PC-3 (cell line): ENCODE measurements around the gene TBPL1. TPM values are rescaled to one million over a fixed set of nuclear protein-coding genes. Genes with fewer than 3 reads are reported as not detected.

Experiments
- ATAC-seq: fragments of 200-7000 bp; cut with Tn5 transposase; 2 replicates; pipeline ENCODE4 v1.9.1; 2020; ENCODE audit warnings: mild to moderate bottlenecking, moderate library complexity
- BruUV-seq: library from RNA; stranded (reverse); fragments of 400-500 nt; replicated peaks from 2 replicates; lab custom pipeline; 2021; lab: Mats Ljungman, UMichigan
- CTCF ChIA-PET: fragments of 300-600 bp; sonication (Branson Sonifier 250); formaldehyde crosslinking; loops from one replicate; lab custom pipeline; 2022; ENCODE audit warnings: antibody characterized with exemption; lab: Charles Lee
- POLR2A ChIA-PET: fragments of 300-600 bp; sonication (Branson Sonifier 250); formaldehyde crosslinking; loops from one replicate; lab custom pipeline; 2022; ENCODE audit warnings: antibody characterized with exemption; ENCODE audit not compliant: unreplicated experiment; lab: Charles Lee
- DNase-seq: peaks from one replicate; pipeline ENCODE4 v3.0.0-alpha.2; 2015
- H2AFZ ChIP-seq: fragments of 300-600 bp; sonication (generic); 2 replicates; pipeline ENCODE4 v1.6.0; 2016; ENCODE audit warnings: antibody characterized with exemption, low read length
- H3F3A ChIP-seq: fragments of 300-600 bp; sonication (generic); one replicate; pipeline ENCODE4 v1.6.0; 2017; ENCODE audit warnings: antibody characterized with exemption, low read length, control low read depth, mild to moderate bottlenecking; ENCODE audit not compliant: unreplicated experiment
- H3K27ac ChIP-seq: fragments of 300-600 bp; sonication (generic); 2 replicates; pipeline ENCODE4 v1.5.1; 2016; ENCODE audit warnings: mild to moderate bottlenecking, low read length
- H3K27me3 ChIP-seq: fragments of 300-600 bp; sonication (generic); 2 replicates; pipeline ENCODE4 v1.6.1; 2016; ENCODE audit warnings: low read length, mixed read lengths
- H3K36me3 ChIP-seq: fragments of 300-600 bp; sonication (generic); 2 replicates; pipeline ENCODE4 v1.6.1; 2016; ENCODE audit warnings: low read depth, mixed run types, low read length, mixed read lengths
- H3K4me1 ChIP-seq: fragments of 300-600 bp; sonication (generic); 2 replicates; pipeline ENCODE4 v1.5.1; 2016; ENCODE audit warnings: low read length; ENCODE audit not compliant: insufficient read depth
- H3K4me2 ChIP-seq: fragments of 300-600 bp; sonication (generic); 2 replicates; pipeline ENCODE4 v1.6.0; 2016; ENCODE audit warnings: low read length
- H3K4me3 ChIP-seq: fragments of 300-600 bp; sonication (generic); 2 replicates; pipeline ENCODE4 v1.5.1; 2016; ENCODE audit warnings: mild to moderate bottlenecking, low read length, mixed read lengths
- H3K79me2 ChIP-seq: fragments of 300-600 bp; sonication (generic); 2 replicates; pipeline ENCODE4 v1.6.1; 2017; ENCODE audit warnings: low read length, mixed read lengths
- H3K9ac ChIP-seq: fragments of 300-600 bp; sonication (generic); 2 replicates; pipeline ENCODE4 v1.6.0; 2016; ENCODE audit warnings: mild to moderate bottlenecking, low read length
- H3K9me2 ChIP-seq: fragments of 300-600 bp; sonication (generic); replicated peaks from 2 replicates; pipeline ENCODE4 v1.6.1; 2016; ENCODE audit warnings: mixed run types, low read length, mixed read lengths
- H3K9me3 ChIP-seq: fragments of 300-600 bp; sonication (generic); 2 replicates; pipeline ENCODE4 v1.6.1; 2016; ENCODE audit warnings: low read length, mixed read lengths
- H4K20me1 ChIP-seq: fragments of 300-600 bp; sonication (generic); 2 replicates; pipeline ENCODE4 v1.6.1; 2016; ENCODE audit warnings: low read length, mixed read lengths
- CTCF ChIP-seq: fragments of 300-600 bp; sonication (generic); conservative IDR thresholded peaks from 2 replicates; pipeline ENCODE4 v1.5.1; 2017; ENCODE audit warnings: antibody characterized with exemption, low read depth, mild to moderate bottlenecking, low read length
- EZH2 ChIP-seq: fragments of 300-600 bp; sonication (generic); IDR thresholded peaks from one replicate; pipeline ENCODE4 v1.6.1; 2017; ENCODE audit warnings: antibody characterized with exemption, mild to moderate bottlenecking, low read length; ENCODE audit not compliant: unreplicated experiment
- EZH2phosphoT487 ChIP-seq: fragments of 300-600 bp; sonication (generic); IDR thresholded peaks from 2 replicates; pipeline ENCODE4 v1.6.1; 2018; ENCODE audit warnings: mild to moderate bottlenecking, antibody characterized with exemption, low read length, borderline replicate concordance
- intact Hi-C: fragments of 100-400 bp; cut with micrococcal nuclease; formaldehyde crosslinking; loops from 2 replicates; pipeline ENCODE4 v1.9.0; 2023
- total RNA-seq: library from RNA; depleted of rRNA; stranded (reverse); fragments of >200 nt; gene quantifications from 2 replicates; pipeline ENCODE4 v1.2.3, GENCODE V29; 2014

The TBPL1 gene
- total RNA-seq, 1 experiment from 2014 or later: 30.8 TPM

GRCh38 chr6:134020543-134020942 is 67.5 kb downstream of the TBPL1 start:
- H3K79me2 ChIP-seq: no peaks in the 10 kb centered on the region
- H3F3A ChIP-seq: peaks cover 7% of the 10 kb centered on the region
- H3K9me2 ChIP-seq: no peaks in the 10 kb centered on the region
- H4K20me1 ChIP-seq: no peaks in the 10 kb centered on the region
- intact Hi-C loops: no loop called here
- ATAC-seq (no peak), DNase-seq (no peak)
- no peak overlapping the region for H3K9ac ChIP-seq
- H3K27ac ChIP-seq: no peak overlapping the region
- TF ChIP-seq EZH2phosphoT487 (no peak), CTCF (no peak), EZH2 (no peak)
- peaks cover 42% of the 10 kb centered on the region for H3K4me1 ChIP-seq
- no peaks in the 10 kb centered on the region for H3K36me3 ChIP-seq
- no peak overlapping the region for H3K4me2 ChIP-seq
- no TSS peak for BruUV-seq
- H2AFZ ChIP-seq: no peak overlapping the region
- H3K9me3 ChIP-seq: no peaks in the 10 kb centered on the region
- ChIA-PET POLR2A (interaction anchor here (0.7 kb wide), 1 partner anchor 33 kb away, joined by 4 read pairs; no protein-coding TSS in a partner anchor), CTCF (no interaction called here)
- no peak overlapping the region for H3K4me3 ChIP-seq
- no peaks in the 10 kb centered on the region for H3K27me3 ChIP-seq

DNA sequence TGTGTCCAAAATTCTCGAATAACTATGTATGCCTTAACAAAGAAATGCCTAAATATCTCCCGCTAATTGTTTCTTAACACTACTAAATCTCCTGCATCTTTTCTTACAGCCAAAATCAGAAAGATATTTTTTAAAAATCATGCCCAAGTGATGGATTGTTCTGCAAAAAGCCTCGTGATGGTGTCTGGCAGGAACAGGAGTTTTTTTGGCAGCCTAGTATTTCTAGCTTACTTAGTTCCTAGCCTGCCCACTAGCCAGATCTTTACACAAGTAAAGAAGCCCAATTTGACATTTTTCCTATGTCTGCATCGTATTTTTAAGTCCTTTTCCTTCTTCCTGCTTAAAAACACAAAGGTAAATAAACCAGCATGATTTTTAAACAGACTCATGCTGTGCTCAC is 67.9 kb downstream of the TBPL1 start:
- H2AFZ ChIP-seq: no peak overlapping the region
- POLR2A ChIA-PET: no interaction called here
- H3K4me2 ChIP-seq: no peak overlapping the region
- H3K4me1 ChIP-seq: peaks cover 41% of the 10 kb centered on the region
- H3K36me3 ChIP-seq: no peaks in the 10 kb centered on the region
- CTCF ChIA-PET: no interaction called here
- no TSS peak for BruUV-seq
- H3K27me3 ChIP-seq: no peaks in the 10 kb centered on the region
- no peaks in the 10 kb centered on the region for H3K9me2 ChIP-seq
- no peaks in the 10 kb centered on the region for H3K79me2 ChIP-seq
- DNase-seq: no peak
- intact Hi-C loops: no loop called here
- H3K9me3 ChIP-seq: no peaks in the 10 kb centered on the region
- H3F3A ChIP-seq: peaks cover 7% of the 10 kb centered on the region
- H4K20me1 ChIP-seq: no peaks in the 10 kb centered on the region
- TF ChIP-seq EZH2 (no peak), CTCF (no peak), EZH2phosphoT487 (no peak)
- no peak overlapping the region for H3K4me3 ChIP-seq
- H3K9ac ChIP-seq: no peak overlapping the region
- ATAC-seq: no peak
- no peak overlapping the region for H3K27ac ChIP-seq

DNA sequence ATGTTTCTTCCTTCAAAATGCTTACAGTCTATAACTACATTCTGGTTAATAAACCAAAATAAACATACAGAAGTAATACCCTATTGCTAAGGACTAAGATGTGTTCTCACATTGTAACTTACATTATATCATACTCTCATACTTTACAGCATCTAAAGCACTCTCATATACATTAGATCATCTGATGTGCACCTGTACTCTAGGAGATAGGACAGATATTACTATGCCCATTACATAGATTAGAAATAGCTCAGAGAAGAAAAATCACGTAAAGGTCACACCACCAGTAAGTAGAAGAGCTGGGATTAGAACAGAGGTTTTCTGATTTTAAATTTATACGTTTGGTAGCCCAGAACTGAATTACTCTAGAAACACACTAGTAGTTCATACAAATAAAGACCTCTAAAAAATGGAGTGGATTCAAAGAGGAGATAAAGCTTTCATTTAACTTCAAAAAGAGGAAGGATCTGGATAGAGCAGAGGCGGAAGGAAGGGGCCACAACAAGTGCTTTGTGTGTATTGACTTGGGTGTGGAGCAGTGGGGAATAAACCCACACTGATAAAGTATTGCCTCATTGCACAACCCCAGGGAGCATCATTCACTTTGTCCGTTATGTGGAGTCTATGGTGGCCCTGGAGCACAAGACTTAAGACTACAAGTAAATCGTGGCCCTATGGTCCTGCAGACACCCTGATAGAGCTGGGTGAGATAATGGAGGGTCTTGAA is 68.5 kb downstream of the TBPL1 start:
- POLR2A ChIA-PET: no interaction called here
- CTCF ChIA-PET: no interaction called here
- no peak overlapping the region for H3K4me3 ChIP-seq
- H3K36me3 ChIP-seq: no peaks in the 10 kb centered on the region
- H3K27ac ChIP-seq: no peak overlapping the region
- intact Hi-C loops: no loop called here
- no peak for DNase-seq
- no peaks in the 10 kb centered on the region for H3K79me2 ChIP-seq
- H3K9me2 ChIP-seq: no peaks in the 10 kb centered on the region
- no peak overlapping the region for H2AFZ ChIP-seq
- H4K20me1 ChIP-seq: no peaks in the 10 kb centered on the region
- peaks cover 6% of the 10 kb centered on the region for H3F3A ChIP-seq
- H3K4me2 ChIP-seq: no peak overlapping the region
- no TSS peak for BruUV-seq
- H3K27me3 ChIP-seq: no peaks in the 10 kb centered on the region
- peaks cover 41% of the 10 kb centered on the region for H3K4me1 ChIP-seq
- H3K9ac ChIP-seq: no peak overlapping the region
- H3K9me3 ChIP-seq: no peaks in the 10 kb centered on the region
- no peak for TF ChIP-seq EZH2
- TF ChIP-seq EZH2phosphoT487: no peak
- TF ChIP-seq CTCF: no peak
- ATAC-seq: no peak
